ENCODE results near the gene TPCN2. TPM values are rescaled to one million over a fixed set of nuclear protein-coding genes. Genes with fewer than 3 reads are reported as not detected.
"Not testable (repeated sequence)": the region's sequence is repeated elsewhere in the genome, so short reads cannot be mapped to it uniquely, and the experiment has no call there.

TPCN2 gene
- total RNA-seq: 25.5 and 39.4 TPM in 2 replicates
- 42.2 and 50.1 TPM in 2 replicates for polyA plus RNA-seq

DNA sequence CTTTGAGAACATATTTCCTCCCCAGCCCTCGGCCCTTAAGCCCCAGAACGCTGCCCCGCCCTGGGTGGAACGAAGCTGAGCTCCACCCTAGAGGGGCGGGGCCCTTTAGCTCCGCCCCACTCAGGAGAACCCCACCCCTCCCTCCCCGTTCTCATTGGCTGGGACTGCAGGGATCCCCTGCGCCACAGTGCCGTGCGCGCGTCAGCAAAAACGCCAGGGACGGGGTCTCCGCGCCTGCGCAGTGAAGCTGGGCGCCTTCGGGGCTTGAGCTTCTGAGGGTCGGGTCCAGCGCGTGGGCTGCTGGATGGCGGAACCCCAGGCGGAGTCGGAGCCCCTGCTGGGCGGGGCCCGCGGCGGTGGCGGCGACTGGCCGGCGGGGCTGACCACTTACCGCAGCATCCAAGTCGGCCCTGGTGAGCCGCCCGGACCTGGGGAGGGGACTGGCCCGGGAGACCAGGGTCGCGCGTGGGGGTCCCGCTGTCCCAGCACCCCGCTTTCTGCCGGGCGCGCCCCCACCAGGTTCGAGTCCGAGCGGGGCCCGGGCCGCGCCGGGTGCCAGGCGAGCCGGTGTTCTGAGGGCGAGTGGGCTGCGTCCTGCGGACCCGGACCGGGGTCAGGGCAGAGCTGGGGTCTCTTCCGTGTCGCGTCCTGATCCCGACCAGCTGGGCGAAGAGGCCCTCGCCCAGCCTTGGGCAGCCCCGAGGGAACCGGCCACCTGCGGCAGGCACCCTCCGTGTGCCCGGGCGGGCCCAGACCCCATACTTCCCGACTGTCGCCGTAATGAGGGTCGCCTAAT, at the start of gene TPCN2:
TPCN2 (plus strand) TSS at position 239 of the 796 bp plus-strand sequence; CDS start at position 305, 66 bp downstream.
- Histone ChIP-seq H3K27me3 (no peaks in the 10 kb centered on the region), H3K27ac (peak within 1 kb of the TSS; percentile 60), H3K4me3 (peak within 1 kb of the TSS; percentile 81), H3K36me3 (no peaks in the 10 kb centered on the region), H3K9me3 (ENCODE audit: low read depth) (no peaks in the 10 kb centered on the region), H3K4me1 (ENCODE audit: low read depth) (peaks cover 51% of the 10 kb centered on the region)
- peak; percentile 98 to 99 for DNase-seq (ENCODE audit: low read depth in 1 of 2, low spot score in 1 of 2)
- TF ChIP-seq, protein P1, sequence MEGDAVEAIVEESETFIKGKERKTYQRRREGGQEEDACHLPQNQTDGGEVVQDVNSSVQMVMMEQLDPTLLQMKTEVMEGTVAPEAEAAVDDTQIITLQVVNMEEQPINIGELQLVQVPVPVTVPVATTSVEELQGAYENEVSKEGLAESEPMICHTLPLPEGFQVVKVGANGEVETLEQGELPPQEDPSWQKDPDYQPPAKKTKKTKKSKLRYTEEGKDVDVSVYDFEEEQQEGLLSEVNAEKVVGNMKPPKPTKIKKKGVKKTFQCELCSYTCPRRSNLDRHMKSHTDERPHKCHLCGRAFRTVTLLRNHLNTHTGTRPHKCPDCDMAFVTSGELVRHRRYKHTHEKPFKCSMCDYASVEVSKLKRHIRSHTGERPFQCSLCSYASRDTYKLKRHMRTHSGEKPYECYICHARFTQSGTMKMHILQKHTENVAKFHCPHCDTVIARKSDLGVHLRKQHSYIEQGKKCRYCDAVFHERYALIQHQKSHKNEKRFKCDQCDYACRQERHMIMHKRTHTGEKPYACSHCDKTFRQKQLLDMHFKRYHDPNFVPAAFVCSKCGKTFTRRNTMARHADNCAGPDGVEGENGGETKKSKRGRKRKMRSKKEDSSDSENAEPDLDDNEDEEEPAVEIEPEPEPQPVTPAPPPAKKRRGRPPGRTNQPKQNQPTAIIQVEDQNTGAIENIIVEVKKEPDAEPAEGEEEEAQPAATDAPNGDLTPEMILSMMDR (IDR thresholded peaks at IDR 0.05; ENCODE audit: low read depth, low read length): no peak

DNA sequence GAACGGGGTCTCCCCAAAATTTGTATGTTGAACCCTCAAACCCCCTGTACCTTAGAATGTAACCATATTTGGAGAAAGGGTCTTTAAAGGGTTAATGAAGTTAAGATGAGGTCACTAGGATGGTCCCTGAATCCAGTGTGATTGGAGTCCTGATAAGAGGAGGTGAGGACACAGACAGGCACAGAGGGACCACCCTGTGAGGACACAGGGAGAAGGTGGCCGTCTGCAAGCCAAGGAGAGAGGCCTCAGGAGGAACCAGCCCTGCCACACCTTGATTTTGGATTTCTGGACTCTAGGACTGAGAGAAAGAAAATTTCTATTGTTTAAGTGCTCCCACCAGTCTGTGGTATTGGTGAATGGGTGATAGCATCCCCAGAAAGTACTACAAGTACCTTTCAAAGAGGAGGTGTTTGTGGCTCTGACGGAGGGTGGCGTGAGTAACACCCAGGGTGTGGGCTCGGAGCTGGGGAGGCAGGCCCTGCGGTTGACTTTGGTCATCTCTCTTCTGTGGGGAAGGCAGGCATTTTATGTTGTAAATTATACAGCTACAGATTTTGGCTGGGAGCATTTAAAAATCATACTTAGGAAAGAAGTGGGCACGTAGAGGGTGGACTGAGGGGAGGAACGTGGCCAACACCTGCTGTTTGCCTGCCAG, 49.5 kb upstream of the TPCN2 start:
- TF ChIP-seq, protein P1 (IDR thresholded peaks at IDR 0.05; ENCODE audit: low read depth, low read length): no peak
- no peaks in the 10 kb centered on the region for H3K27me3 ChIP-seq
- H3K4me3 ChIP-seq: no peak overlapping the region
- H3K36me3 ChIP-seq: no peaks in the 10 kb centered on the region
- no peaks in the 10 kb centered on the region for H3K9me3 ChIP-seq (ENCODE audit: low read depth)
- no peak for DNase-seq (ENCODE audit: low read depth in 1 of 2, low spot score in 1 of 2)
- H3K27ac ChIP-seq: no peak overlapping the region
- H3K4me1 ChIP-seq (ENCODE audit: low read depth): peaks cover 15% of the 10 kb centered on the region

DNA sequence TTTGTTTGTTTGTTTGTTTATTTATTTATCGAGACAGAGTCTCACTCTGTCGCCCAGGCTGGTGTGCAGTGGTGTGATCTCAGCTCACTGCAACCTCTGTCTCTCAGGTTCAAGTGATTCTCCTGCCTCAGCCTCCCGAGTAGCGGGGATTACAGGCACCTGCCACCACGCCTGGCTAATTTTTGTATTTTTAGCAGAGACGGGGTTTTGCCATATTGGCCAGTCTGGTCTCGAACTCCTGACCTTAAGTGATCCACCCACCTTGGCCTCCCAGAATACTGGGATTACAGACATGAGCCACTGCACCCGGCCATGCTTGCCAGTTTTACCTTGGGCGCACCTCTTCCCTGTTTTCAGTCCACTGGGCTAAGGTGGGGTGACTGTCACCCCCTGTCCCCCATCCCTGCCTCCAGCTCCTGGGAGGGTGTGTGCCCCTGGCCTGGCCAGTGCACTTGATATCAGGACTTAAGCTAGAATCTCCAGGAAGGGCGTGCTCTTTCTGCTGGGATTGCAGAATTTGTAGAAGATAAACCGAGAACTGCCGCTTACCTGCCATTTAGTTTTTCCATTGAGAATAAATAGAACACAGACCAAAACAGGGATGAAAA, 48.9 kb upstream of the TPCN2 start:
- not testable (repeated sequence) for H3K9me3 ChIP-seq (ENCODE audit: low read depth); DNase-seq (ENCODE audit: low read depth in 1 of 2, low spot score in 1 of 2); H3K27ac ChIP-seq; H3K27me3 ChIP-seq; H3K4me3 ChIP-seq; H3K36me3 ChIP-seq
- H3K4me1 ChIP-seq (ENCODE audit: low read depth): peaks cover 15% of the 10 kb centered on the region

DNA sequence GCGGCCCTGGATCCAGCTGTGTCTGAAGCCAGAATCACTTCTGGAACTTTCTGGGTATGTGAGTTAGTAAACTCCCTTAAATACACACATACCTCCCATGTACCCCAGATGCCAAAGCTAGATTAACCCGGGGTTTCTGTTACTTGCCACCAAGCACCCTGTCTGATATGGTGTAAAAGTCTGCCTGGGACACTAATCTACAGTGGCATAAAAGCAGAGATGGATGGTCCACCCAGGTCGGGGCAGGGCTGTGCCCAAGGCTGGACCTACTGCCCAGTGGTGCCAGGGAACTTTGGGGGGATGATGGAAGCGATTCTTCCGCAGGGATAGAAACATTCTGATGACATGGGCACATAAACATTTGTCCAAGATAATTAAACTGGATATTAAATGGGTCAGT, 48.3 kb upstream of the TPCN2 start:
- TF ChIP-seq, protein P1 (IDR thresholded peaks at IDR 0.05; ENCODE audit: low read depth, low read length): no peak
- peaks cover 15% of the 10 kb centered on the region for H3K4me1 ChIP-seq (ENCODE audit: low read depth)
- no peaks in the 10 kb centered on the region for H3K36me3 ChIP-seq
- no peaks in the 10 kb centered on the region for H3K27me3 ChIP-seq
- no peak overlapping the region for H3K4me3 ChIP-seq
- DNase-seq (ENCODE audit: low read depth in 1 of 2, low spot score in 1 of 2): no peak
- peak overlapping the region; percentile 37 for H3K27ac ChIP-seq
- no peaks in the 10 kb centered on the region for H3K9me3 ChIP-seq (ENCODE audit: low read depth)

DNA sequence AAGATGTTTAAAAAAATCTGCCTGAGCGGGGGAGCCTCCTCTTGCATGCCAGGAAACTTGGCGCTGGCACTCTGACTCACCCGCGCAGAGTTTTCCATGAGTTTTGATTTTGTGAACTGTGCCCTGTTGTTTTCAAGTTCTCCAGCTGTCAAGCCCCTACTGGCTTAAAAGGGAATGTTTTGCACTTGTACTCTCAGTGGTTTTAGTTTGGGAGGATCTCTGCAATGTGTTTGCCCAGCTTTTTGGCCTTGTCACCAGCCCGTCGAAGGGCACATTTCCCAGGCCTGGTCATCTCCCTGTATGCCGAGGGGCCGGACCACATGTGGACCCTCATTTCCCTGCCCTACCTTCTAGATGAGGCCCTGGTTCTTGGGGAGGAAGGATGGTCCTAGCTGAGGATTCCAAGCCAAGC, 47.9 kb upstream of the TPCN2 start:
- no peak overlapping the region for H3K4me3 ChIP-seq
- H3K9me3 ChIP-seq (ENCODE audit: low read depth): no peaks in the 10 kb centered on the region
- TF ChIP-seq, protein P1 (IDR thresholded peaks at IDR 0.05; ENCODE audit: low read depth, low read length): peak; percentile 68
- H3K4me1 ChIP-seq (ENCODE audit: low read depth): peaks cover 15% of the 10 kb centered on the region
- peak in 1 of 2 donors; percentile 87 for DNase-seq (ENCODE audit: low read depth in 1 of 2, low spot score in 1 of 2)
- peak overlapping the region; percentile 37 for H3K27ac ChIP-seq
- no peaks in the 10 kb centered on the region for H3K27me3 ChIP-seq
- no peaks in the 10 kb centered on the region for H3K36me3 ChIP-seq

All from cardiac muscle cell (in vitro differentiated cells and primary cell).